ENCODE measurements around the gene NUDC.
"Not testable (repeated sequence)": the region's sequence is repeated elsewhere in the genome, so short reads cannot be mapped to it uniquely, and the experiment has no call there.

NUDC gene

GRCh38 chr1:26989403-26990109 is 68.0 kb downstream of the NUDC start:
- not testable (repeated sequence) for DNase-seq (ENCODE audit: low read depth, low spot score)

GRCh38 chr1:26991310-26992116 is 70.0 kb downstream of the NUDC start:
- no peak for DNase-seq (ENCODE audit: low read depth, low spot score)

- DNase-seq (ENCODE audit: low read depth, low spot score), result no peak
These were observed 71.9 kb downstream of the NUDC start, which contains the start of gene TRNP1 for GRCh38 chr1:26993237-26994019. Gene TRNP1 (plus strand): TSS chr1:26993692. CDS start chr1:26993787, 95 bp downstream.

GRCh38 chr1:26994020-26994786 is 72.7 kb downstream of the NUDC start:
- no peak for DNase-seq (ENCODE audit: low read depth, low spot score)

GRCh38 chr1:26994787-26995517 is 73.4 kb downstream of the NUDC start:
- no peak for DNase-seq (ENCODE audit: low read depth, low spot score)

GRCh38 chr1:26996024-26996423 is 74.5 kb downstream of the NUDC start:
- DNase-seq (ENCODE audit: low read depth, low spot score), result no peak

All from smooth muscle cell of the brain vasculature (primary cell).